ENCODE results near the gene ANAPC4.

GRCh38 chr4:25452081-25452480 lies 75.0 kb downstream of the ANAPC4 start:
- TF ChIP-seq CTCF (optimal IDR thresholded peaks at IDR 0.05 in 1 of 3, IDR thresholded peaks at IDR 0.05 in 1 of 3, conservative IDR thresholded peaks at IDR 0.05 in 1 of 3; ENCODE audit: extremely low read depth in 1 of 3, insufficient read depth in 2 of 3, low read length in 3 of 3) (no peak), EZH2 (IDR thresholded peaks at IDR 0.05; ENCODE audit: low read length) (no peak)

All from keratinocyte (primary cell).